Measurements from ENCODE around the gene ANTXRL. TPM values are rescaled to one million over a fixed set of nuclear protein-coding genes. Genes with fewer than 3 reads are reported as not detected.

The ANTXRL gene
- not detected in 2 replicates for total RNA-seq

DNA sequence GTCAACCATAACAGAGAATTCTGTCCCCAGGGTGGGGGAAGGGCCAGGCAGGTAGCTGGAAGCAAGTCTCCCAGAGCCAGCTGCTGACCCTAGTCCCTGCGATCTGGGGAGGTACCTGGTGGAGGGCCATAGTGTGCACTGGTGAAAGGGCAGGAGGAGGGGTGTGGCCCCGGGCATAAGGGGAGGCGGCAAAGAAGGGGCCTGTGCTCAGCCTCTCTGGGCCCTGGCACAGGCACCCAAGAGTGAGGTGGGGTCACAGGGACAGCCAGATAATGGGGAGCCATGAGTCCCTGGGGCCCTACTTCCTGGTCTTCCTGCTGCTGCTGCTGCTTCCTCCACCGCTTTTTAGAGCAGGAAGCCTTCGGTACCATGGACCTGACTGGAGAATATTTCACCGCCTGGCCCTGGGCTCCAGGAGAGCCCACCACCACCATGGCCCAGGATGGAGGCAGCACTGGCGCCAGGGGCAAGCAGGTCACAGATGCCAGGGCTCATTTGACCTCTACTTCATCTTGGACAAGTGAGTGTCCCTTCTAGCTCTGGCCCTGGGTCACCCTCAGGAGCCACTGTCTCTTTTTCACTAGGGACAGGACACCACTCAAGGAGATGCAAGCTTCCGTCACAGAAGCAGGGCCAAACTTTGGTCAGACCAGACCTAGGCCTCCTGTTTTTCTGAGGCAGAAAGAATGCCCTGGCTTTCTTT lies at the start of gene ANTXRL:
TSS of gene ANTXRL (plus strand) at position 7 of the 703 bp plus-strand sequence. CDS start at position 273, 266 bp downstream.

DNA sequence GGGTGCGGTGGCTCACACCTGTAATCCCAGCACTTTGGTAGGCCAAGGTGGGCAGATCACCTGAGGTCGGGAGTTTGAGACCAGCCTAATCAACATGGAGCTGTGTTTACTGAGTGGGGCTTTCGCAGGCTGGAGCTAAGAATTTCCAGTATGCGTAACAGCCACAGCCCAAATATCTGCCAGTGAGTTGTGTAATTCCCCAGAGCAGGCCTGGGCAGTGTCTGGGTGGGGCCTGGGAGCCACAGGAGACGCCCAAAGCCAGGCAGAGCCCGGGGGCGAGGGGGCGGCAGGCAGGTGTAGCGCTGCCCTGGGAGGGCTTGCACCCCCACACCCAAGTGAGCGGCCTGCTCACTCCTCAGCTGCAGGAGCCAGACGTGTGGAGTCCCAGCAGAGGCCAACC lies 88.6 kb downstream of the ANTXRL start, which contains the start of gene ANXA8L1:
TSS of gene ANXA8L1 (plus strand) at position 371 of the 400 bp plus-strand sequence. CDS start 76 bp downstream, outside the sequence.

Other genes with a start within 250 kb of the ANTXRL start
- not detected in 2 replicates for gene MSMB, start 240.7 kb upstream of the ANTXRL start, total RNA-seq
- gene ANXA8L1, start 88.8 kb downstream of the ANTXRL start, total RNA-seq: 0.44 TPM in 1 of 2 replicates, not detected in the other
- 0.17 TPM in 1 of 2 replicates, not detected in the other for gene NPY4R, start 179.0 kb downstream of the ANTXRL start, total RNA-seq